Suppressor macrophage treated with lipopolysaccharide for 1 hour (primary cell): ENCODE results near the gene HOXA3.

Experiments used
- DNase-seq, 3 donors: peaks; one replicate each; pipeline ENCODE4 v3.0.0-alpha.2; 2020 to 2022

The HOXA3 gene

GRCh38 chr7:27142580-27143022 lies 9.8 kb downstream of the HOXA3 start:
- DNase-seq: no peak

GRCh38 chr7:27141923-27142579 lies 10.3 kb downstream of the HOXA3 start:
- DNase-seq: peak in 1 of 3 donors; percentile 24

GRCh38 chr7:27141137-27141922 lies 11.1 kb downstream of the HOXA3 start:
- DNase-seq: no peak

GRCh38 chr7:27140126-27140857 lies 12.1 kb downstream of the HOXA3 start:
- DNase-seq: no peak

- DNase-seq: no peak
Observed at GRCh38 chr7:27139334-27140125, 12.9 kb downstream of the HOXA3 start.

- no peak for DNase-seq
Observed at GRCh38 chr7:27138985-27139333, 13.4 kb downstream of the HOXA3 start.

GRCh38 chr7:27138472-27138871 lies 13.9 kb downstream of the HOXA3 start:
- no peak for DNase-seq

GRCh38 chr7:27137640-27138315 lies 14.6 kb downstream of the HOXA3 start:
- DNase-seq: no peak

- peak; percentile 88 to 98 (median 97) for DNase-seq
Observed at GRCh38 chr7:27134392-27134791, 18.0 kb downstream of the HOXA3 start.

- DNase-seq: peak in 1 of 3 donors; percentile 43
Observed at GRCh38 chr7:27133409-27134231, 18.8 kb downstream of the HOXA3 start.

- no peak for DNase-seq
Observed at GRCh38 chr7:27132978-27133377, 19.4 kb downstream of the HOXA3 start.

- no peak for DNase-seq
Observed at GRCh38 chr7:27132214-27132613, 20.2 kb downstream of the HOXA3 start.

GRCh38 chr7:27131390-27131819 lies 21.0 kb downstream of the HOXA3 start:
- no peak for DNase-seq

GRCh38 chr7:27130540-27131389 lies 21.6 kb downstream of the HOXA3 start, which contains the start of gene HOXA4:
Gene HOXA4 (minus strand): TSS chr7:27130757. CDS start chr7:27130733, 24 bp downstream.
- peak; percentile 73 to 95 (median 83) for DNase-seq

- peak in 1 of 3 donors; percentile 53 for DNase-seq
Observed at GRCh38 chr7:27129729-27130539, 22.4 kb downstream of the HOXA3 start.

- DNase-seq: no peak
Observed at GRCh38 chr7:27128776-27129728, 23.3 kb downstream of the HOXA3 start.

- no peak for DNase-seq
Observed at GRCh38 chr7:27128034-27128433, 24.3 kb downstream of the HOXA3 start.
